SK-N-SH (cell line): Measurements from ENCODE around the gene MAPK8IP3. TPM values are rescaled to one million over a fixed set of nuclear protein-coding genes. Genes with fewer than 3 reads are reported as not detected.

Experiments used
- CTCF ChIA-PET: fragments of 300-600, 350-600 bp; formaldehyde crosslinking; extraction: SDS; loops from one replicate; lab custom pipeline; 2021; lab: Yijun Ruan, JAX
- POLR2A ChIA-PET: fragments of 350-600 bp; sonication (Branson Sonifier 250); formaldehyde crosslinking; extraction: SDS; loops from one replicate; lab custom pipeline; 2020; ENCODE audit warnings: antibody characterized with exemption, inconsistent platforms; lab: Yijun Ruan, JAX
- DNase-seq: peaks from one replicate; pipeline ENCODE4 v3.0.0; 2012
- H2AFZ ChIP-seq: fragments of 200-600 bp; sonication (generic); 2 replicates; pipeline ENCODE4 v1.8.1; 2016; ENCODE audit warnings: antibody characterized with exemption, mild to moderate bottlenecking, low read depth
- H3F3A ChIP-seq: fragments of 200-600 bp; sonication (generic); replicated peaks from 2 replicates; pipeline ENCODE3; 2016; ENCODE audit warnings: antibody characterized with exemption, mild to moderate bottlenecking; ENCODE audit not compliant: insufficient read depth
- H3K27ac ChIP-seq, 2 experiments: fragments of 200-500 bp in 1 of 2; fragments of 200-600 bp in 1 of 2; sonication (Bioruptor generic) in 1 of 2; sonication (generic), shearing (Covaris generic) in 1 of 2; 2 replicates each; pipeline versions ENCODE4 v1.5.1 to v1.6.1; 2014 to 2016; ENCODE audit warnings: low read depth in 2 of 2, inconsistent platforms in 1 of 2, low read length in 1 of 2, mild to moderate bottlenecking in 1 of 2, mixed read lengths in 1 of 2
- H3K27me3 ChIP-seq: fragments of 200-600 bp; sonication (generic), shearing (Covaris generic); 2 replicates; pipeline ENCODE4 v1.6.1; 2016; ENCODE audit warnings: mixed run types; ENCODE audit not compliant: insufficient read depth
- H3K36me3 ChIP-seq, 2 experiments: fragments of 200-500 bp in 1 of 2; fragments of 200-600 bp in 1 of 2; sonication (Bioruptor generic) in 1 of 2; sonication (generic) in 1 of 2; replicated peaks in 1 of 2; 2 replicates each; pipeline versions ENCODE3 to v1.5.1; 2014 to 2016; ENCODE audit warnings: low read length in 1 of 2, mild to moderate bottlenecking in 1 of 2; ENCODE audit not compliant: insufficient read depth in 2 of 2, control insufficient read depth in 1 of 2
- H3K4me1 ChIP-seq, 2 experiments: fragments of 200-500 bp in 1 of 2; fragments of 200-600 bp in 1 of 2; sonication (Bioruptor generic) in 1 of 2; sonication (generic), shearing (Covaris generic) in 1 of 2; 2 replicates each; pipeline versions ENCODE4 v1.5.1 to v1.6.1; 2014 to 2016; ENCODE audit warnings: low read depth in 1 of 2, low read length in 1 of 2, mixed run types in 1 of 2; ENCODE audit not compliant: insufficient read depth in 2 of 2, control insufficient read depth in 1 of 2
- H3K4me2 ChIP-seq: fragments of 200-600 bp; sonication (generic), shearing (Covaris generic); 2 replicates; pipeline ENCODE4 v1.6.1; 2017; ENCODE audit warnings: mixed run types
- H3K4me3 ChIP-seq, 2 experiments: fragments of 200-500 bp in 1 of 2; fragments of 200-600 bp in 1 of 2; sonication (Bioruptor generic) in 1 of 2; sonication (generic), shearing (Covaris generic) in 1 of 2; 2 replicates each; pipeline versions ENCODE4 v1.5.1 to v1.8.1; 2014 to 2016; ENCODE audit warnings: low read depth in 2 of 2, inconsistent platforms in 1 of 2, low read length in 1 of 2, mild to moderate bottlenecking in 1 of 2, mixed read lengths in 1 of 2, moderate library complexity in 1 of 2
- H3K79me2 ChIP-seq: fragments of 200-600 bp; sonication (generic); 2 replicates; pipeline ENCODE4 v1.8.1; 2017; ENCODE audit warnings: mild to moderate bottlenecking; ENCODE audit not compliant: insufficient read depth
- H3K9ac ChIP-seq: fragments of 200-600 bp; sonication (generic); 2 replicates; pipeline ENCODE4 v1.6.1; 2017; ENCODE audit warnings: mixed run types
- H3K9me2 ChIP-seq: fragments of 200-600 bp; sonication (generic); 2 replicates; pipeline ENCODE4 v1.6.1; 2017; ENCODE audit warnings: mixed run types
- H3K9me3 ChIP-seq: fragments of 200-600 bp; sonication (generic); 2 replicates; pipeline ENCODE4 v1.6.1; 2017; ENCODE audit warnings: mixed run types, mild to moderate bottlenecking, moderate library complexity
- H4K20me1 ChIP-seq: fragments of 200-600 bp; sonication (generic); 2 replicates; pipeline ENCODE4 v1.6.1; 2017; ENCODE audit warnings: mild to moderate bottlenecking, mixed run types; ENCODE audit not compliant: insufficient read depth
- EP300 ChIP-seq, 2 experiments: IDR thresholded peaks; 2 replicates each; pipeline versions ENCODE4 v1.4.0 to v1.6.1; 2012; ENCODE audit warnings: borderline replicate concordance in 1 of 2, low read depth in 1 of 2, low read length in 1 of 2
- EZH2phosphoT487 ChIP-seq: fragments of 200-600 bp; sonication (generic); IDR thresholded peaks from 2 replicates; pipeline ENCODE4 v1.6.1; 2017; ENCODE audit warnings: low read depth, mixed run types, mild to moderate bottlenecking, antibody characterized with exemption, moderate library complexity, borderline replicate concordance
- FOXM1 ChIP-seq: IDR thresholded peaks from 2 replicates; pipeline ENCODE4 v1.4.0; 2012; ENCODE audit warnings: low read depth, mild to moderate bottlenecking
- IRF3 ChIP-seq: fragments of 150-350 bp; IDR thresholded peaks from 2 replicates; pipeline ENCODE4 v1.6.1; 2016; ENCODE audit warnings: mild to moderate bottlenecking, low read depth, low read length
- MAX ChIP-seq: IDR thresholded peaks from 2 replicates; pipeline ENCODE4 v1.4.0; 2012; ENCODE audit warnings: low read depth
- MEF2A ChIP-seq: IDR thresholded peaks from 2 replicates; pipeline ENCODE4 v1.4.0; 2012; ENCODE audit warnings: low read depth, borderline replicate concordance
- PBX3 ChIP-seq: IDR thresholded peaks from 2 replicates; pipeline ENCODE4; 2012
- RCOR1 ChIP-seq: fragments of 150-350 bp; IDR thresholded peaks from 2 replicates; pipeline ENCODE4 v1.6.1; 2017; ENCODE audit warnings: antibody characterized with exemption, low read length
- SIN3A ChIP-seq: IDR thresholded peaks from 2 replicates; pipeline ENCODE4 v1.6.1; 2012; ENCODE audit warnings: low read depth, mild to moderate bottlenecking, low read length, moderate library complexity, borderline replicate concordance
- ZBTB33 ChIP-seq: IDR thresholded peaks from 2 replicates; pipeline ENCODE4 v1.4.0; 2012; ENCODE audit warnings: low read depth, borderline replicate concordance
- WGBS: methylation state at CpG from one replicate; pipeline ENCODE4 v1.1.6; 2017; ENCODE audit warnings: low lambda C conversion rate; 5-methylcytosine and 5-hydroxymethylcytosine counted together
- polyA plus RNA-seq, 3 experiments: library from polyadenylated mRNA; depleted of rRNA; stranded (reverse); fragments of >200 nt; gene quantifications; 2 replicates each; pipeline ENCODE4 v1.2.3, GENCODE V29; 2012
- TF ChIP-seq, protein P1 (sequence below): IDR thresholded peaks from 2 replicates; pipeline ENCODE4 v1.4.0; 2012; ENCODE audit warnings: low read depth, borderline replicate concordance

Gene MAPK8IP3
- polyA plus RNA-seq, 1 of the 3 experiments (the other 2 are of a cell fraction), result 57.3 TPM

GRCh38 chr16:1794221-1794871 lies 88.4 kb downstream of the MAPK8IP3 start:
- WGBS, result 89% methylated on average over 6 of the region's 18 CpGs
- H3K9ac ChIP-seq, result no peak overlapping the region
- H3K4me1 ChIP-seq, result no peaks in the 10 kb centered on the region; a peak in 1 of 4 replicates
- no peaks in the 10 kb centered on the region for H4K20me1 ChIP-seq
- H3K27ac ChIP-seq, result no peak overlapping the region; a peak in 1 of 4 replicates
- H2AFZ ChIP-seq, result no peak overlapping the region
- no peaks in the 10 kb centered on the region for H3K79me2 ChIP-seq
- CTCF ChIA-PET, result no interaction called here
- no peak for DNase-seq
- H3F3A ChIP-seq, result no peaks in the 10 kb centered on the region
- no peak overlapping the region for H3K4me2 ChIP-seq
- no peaks in the 10 kb centered on the region for H3K9me2 ChIP-seq
- H3K9me3 ChIP-seq, result no peaks in the 10 kb centered on the region
- H3K36me3 ChIP-seq, result peaks cover 0 to 16% of the 10 kb centered on the region in 2 experiments
- no peak overlapping the region for H3K4me3 ChIP-seq
- no peaks in the 10 kb centered on the region for H3K27me3 ChIP-seq
- no peak for TF ChIP-seq SIN3A
- no peak for TF ChIP-seq MAX
- TF ChIP-seq PBX3, result no peak
- TF ChIP-seq, protein P1, sequence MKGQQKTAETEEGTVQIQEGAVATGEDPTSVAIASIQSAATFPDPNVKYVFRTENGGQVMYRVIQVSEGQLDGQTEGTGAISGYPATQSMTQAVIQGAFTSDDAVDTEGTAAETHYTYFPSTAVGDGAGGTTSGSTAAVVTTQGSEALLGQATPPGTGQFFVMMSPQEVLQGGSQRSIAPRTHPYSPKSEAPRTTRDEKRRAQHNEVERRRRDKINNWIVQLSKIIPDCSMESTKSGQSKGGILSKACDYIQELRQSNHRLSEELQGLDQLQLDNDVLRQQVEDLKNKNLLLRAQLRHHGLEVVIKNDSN, result no peak
- TF ChIP-seq, all 33 proteins: peak for 0
- POLR2A ChIA-PET, result interaction anchor here (0.7 kb wide), 1 partner anchor 51 kb away, joined by 3 read pairs; no protein-coding TSS in a partner anchor

- POLR2A ChIA-PET, result interaction anchor here (0.7 kb wide), 1 partner anchor 50 kb away, joined by 3 read pairs; no protein-coding TSS in a partner anchor
- no peak for DNase-seq
- Histone ChIP-seq H3K9ac (no peak overlapping the region), H3K4me1 (no peaks in the 10 kb centered on the region; a peak in 1 of 4 replicates), H2AFZ (no peak overlapping the region), H3F3A (no peaks in the 10 kb centered on the region), H3K36me3 (peaks cover 0 to 12% of the 10 kb centered on the region in 2 experiments), H3K4me2 (no peak overlapping the region), H3K79me2 (no peaks in the 10 kb centered on the region), H3K27ac (no peak overlapping the region), H3K27me3 (no peaks in the 10 kb centered on the region), H3K4me3 (no peak overlapping the region), H4K20me1 (no peaks in the 10 kb centered on the region), H3K9me3 (no peaks in the 10 kb centered on the region), H3K9me2 (no peaks in the 10 kb centered on the region)
- 88% methylated on average over 18 of the region's 32 CpGs for WGBS
- CTCF ChIA-PET, result interaction anchor here (1.1 kb wide), 1 partner anchor 134 kb away, joined by 3 read pairs; no protein-coding TSS in a partner anchor
- TF ChIP-seq MEF2A (no peak), PBX3 (no peak), IRF3 (no peak), EZH2phosphoT487 (no peak), RCOR1 (no peak), FOXM1 (no peak), ZBTB33 (no peak), EP300 (IDR thresholded peaks at IDR 0.05; ENCODE audit: borderline replicate concordance in 1 of 2, low read depth in 1 of 2, low read length in 1 of 2) (no peak), MAX (no peak)
Measured at GRCh38 chr16:1794908-1795666, 89.1 kb downstream of the MAPK8IP3 start.
